H1 (cell line): ENCODE measurements around the gene LPGAT1. TPM values are rescaled to one million over a fixed set of nuclear protein-coding genes. Genes with fewer than 3 reads are reported as not detected.

Source experiments
- ATF3 ChIP-seq: IDR thresholded peaks from 2 replicates; pipeline ENCODE4 v1.6.1; 2011; ENCODE audit warnings: low read depth, mild to moderate bottlenecking, low read length; ENCODE audit not compliant: insufficient read depth
- GABPA ChIP-seq: IDR thresholded peaks from 2 replicates; pipeline ENCODE4 v1.6.1; 2011; ENCODE audit warnings: mild to moderate bottlenecking, low read length, moderate library complexity, borderline replicate concordance; ENCODE audit not compliant: insufficient read depth
- POLR2A ChIP-seq, 2 experiments: IDR thresholded peaks; 1 replicate in 1 of 2; 2 replicates in 1 of 2; pipeline ENCODE4 v1.6.1; 2011; ENCODE audit warnings: low read depth in 2 of 2, low read length in 2 of 2, mild to moderate bottlenecking in 2 of 2; ENCODE audit errors: control extremely low read depth in 1 of 2
- RXRA ChIP-seq: IDR thresholded peaks from 2 replicates; pipeline ENCODE4 v1.6.1; 2011; ENCODE audit warnings: low read depth, mild to moderate bottlenecking, low read length, moderate library complexity; ENCODE audit not compliant: insufficient read depth
- SIRT6 ChIP-seq: IDR thresholded peaks from one replicate; pipeline ENCODE4 v1.7.1; 2012; ENCODE audit warnings: low read length, inconsistent platforms
- USF2 ChIP-seq: IDR thresholded peaks from 2 replicates; pipeline ENCODE4 v1.6.1; 2011; ENCODE audit warnings: low read length, improper control_type of control experiment
- polyA plus RNA-seq, 7 experiments: library from polyadenylated mRNA; depleted of rRNA in 3 of 7; stranded (reverse) in 5 of 7; unstranded in 2 of 7; fragments of >200 nt in 5 of 7; fragments of 200-250 nt in 2 of 7; gene quantifications; 1 replicate in 5 of 7; 2 replicates in 1 of 7; 4 replicates in 1 of 7; pipeline versions ENCODE4 v1.2.1 to v1.2.3, GENCODE V29; 2011 to 2013; ENCODE audit warnings: missing spikeins in 2 of 7, mixed read lengths in 2 of 7
- total RNA-seq: library from RNA; stranded (reverse); fragmentation: NEBNext Ultra II Directional; extraction: Animal tissue kit (Norgen Biotek cat#: 25700); gene quantifications from 2 replicates; pipeline ENCODE4 v1.2.1, GENCODE V29; 2021

The LPGAT1 gene
- total and polyA plus RNA-seq, 2 of the 8 experiments (the other 6 are each of a cell fraction or from before 2014, with no cell fraction given), result 2.3 to 13.5 TPM

DNA sequence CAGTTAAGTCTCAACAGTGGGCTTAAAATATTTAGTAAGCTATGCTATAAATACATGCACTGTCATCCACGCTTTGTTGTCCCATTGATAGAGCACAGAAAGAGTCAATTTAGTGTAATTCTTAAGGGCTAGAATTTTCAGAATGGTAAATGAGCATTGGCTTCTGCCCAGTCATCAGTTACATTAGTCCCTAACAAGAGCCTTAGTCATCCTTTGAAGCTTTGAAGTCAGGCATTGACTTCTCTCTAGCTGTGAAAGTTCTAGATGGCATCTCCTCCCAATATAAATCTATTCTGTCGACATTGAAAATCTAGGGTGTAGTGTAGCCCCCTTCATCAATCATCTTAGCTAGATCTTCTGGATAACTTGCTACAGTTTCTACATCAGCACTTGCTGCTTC, 12.0 kb upstream of the LPGAT1 start (continued):
- TF ChIP-seq ATF3, result no peak
- TF ChIP-seq USF2, result no peak
- no peak for TF ChIP-seq SIRT6
- no peak for TF ChIP-seq RXRA
- no peak for TF ChIP-seq POLR2A (IDR thresholded peaks at IDR 0.05; ENCODE audit: control extremely low read depth in 1 of 2, low read depth in 2 of 2, low read length in 2 of 2)
- TF ChIP-seq GABPA, result no peak
